CD4-positive, alpha-beta T cell treated with Interleukin-4 for 4 hours (primary cell): ENCODE measurements around the gene DOCK3.
"Not testable (repeated sequence)": the region's sequence is repeated elsewhere in the genome, so short reads cannot be mapped to it uniquely, and the experiment has no call there.

ENCODE experiments used
- DNase-seq: peaks from one replicate; pipeline ENCODE4 v3.0.0-alpha.2; 2020

Gene DOCK3

GRCh38 chr3:51375571-51375970 is 700.8 kb downstream of the DOCK3 start:
- no peak for DNase-seq

GRCh38 chr3:51378065-51378464 is 703.3 kb downstream of the DOCK3 start:
- no peak for DNase-seq

GRCh38 chr3:51378726-51379125 is 704.0 kb downstream of the DOCK3 start:
- no peak for DNase-seq

GRCh38 chr3:51379301-51379700 is 704.6 kb downstream of the DOCK3 start:
- no peak for DNase-seq

GRCh38 chr3:51379746-51380455 is 705.2 kb downstream of the DOCK3 start:
- no peak for DNase-seq

GRCh38 chr3:51380601-51381332 is 706.0 kb downstream of the DOCK3 start:
- DNase-seq: no peak

GRCh38 chr3:51381333-51381705 is 706.6 kb downstream of the DOCK3 start:
- DNase-seq: no peak

GRCh38 chr3:51382076-51382745 is 707.5 kb downstream of the DOCK3 start:
- no peak for DNase-seq

- no peak for DNase-seq
Measured at GRCh38 chr3:51382947-51383578, 708.3 kb downstream of the DOCK3 start.

- no peak for DNase-seq
Measured at GRCh38 chr3:51384055-51384725, 709.5 kb downstream of the DOCK3 start.

GRCh38 chr3:51384726-51385473 is 710.2 kb downstream of the DOCK3 start, which contains the start of gene MANF:
MANF (plus strand) TSS chr3:51385291; CDS start chr3:51385343, 52 bp downstream.
- DNase-seq: peak; percentile 98

GRCh38 chr3:51385621-51386091 is 710.9 kb downstream of the DOCK3 start:
- DNase-seq: no peak

GRCh38 chr3:51386159-51386851 is 711.6 kb downstream of the DOCK3 start:
- no peak for DNase-seq

- DNase-seq: no peak
Measured at GRCh38 chr3:51386852-51387229, 712.1 kb downstream of the DOCK3 start.

GRCh38 chr3:51387281-51387680 is 712.6 kb downstream of the DOCK3 start:
- not testable (repeated sequence) for DNase-seq

GRCh38 chr3:51388286-51389029 is 713.7 kb downstream of the DOCK3 start:
- DNase-seq: no peak

- DNase-seq: peak; percentile 49
Measured at GRCh38 chr3:51389423-51390183, 714.9 kb downstream of the DOCK3 start.

- no peak for DNase-seq
Measured at GRCh38 chr3:51390246-51391074, 715.7 kb downstream of the DOCK3 start.

- peak; percentile 97 for DNase-seq
Measured at GRCh38 chr3:51391075-51391565, 716.4 kb downstream of the DOCK3 start, which contains the start of gene RBM15B. RBM15B (plus strand) TSS chr3:51391285; CDS start chr3:51391400, 115 bp downstream.
